IMR-90 (cell line): ENCODE measurements around the gene TIAM2. TPM values are rescaled to one million over a fixed set of nuclear protein-coding genes. Genes with fewer than 3 reads are reported as not detected.
A peak's percentile ranks its signal among the peaks of the same experiment; 100 is the strongest.

Experiments
- ATAC-seq: fragments of 200-7000 bp; cut with Tn5 transposase; 2 replicates; pipeline ENCODE4 v1.9.1; 2020; ENCODE audit warnings: low read depth, mild to moderate bottlenecking, moderate library complexity
- BruUV-seq: library from RNA; stranded (reverse); fragments of 400-500 nt; replicated peaks from 2 replicates; lab custom pipeline; 2021; lab: Mats Ljungman, UMichigan
- CTCF ChIA-PET: fragments of 300-600 bp; formaldehyde crosslinking; extraction: SDS; loops from one replicate; lab custom pipeline; 2021; ENCODE audit warnings: antibody characterized with exemption; lab: Yijun Ruan, JAX
- POLR2A ChIA-PET: fragments of 300-600 bp; sonication (Branson Sonifier 250); formaldehyde crosslinking; loops from one replicate; lab custom pipeline; 2022; ENCODE audit warnings: antibody characterized with exemption; ENCODE audit not compliant: unreplicated experiment; lab: Charles Lee
- DNase-seq: peaks from one replicate; pipeline ENCODE4 v3.0.0; 2013
- H2AFZ ChIP-seq: replicated peaks from 2 replicates; pipeline ENCODE3; 2013; ENCODE audit warnings: low read length, mild to moderate bottlenecking; ENCODE audit not compliant: poor library complexity
- H2AK5ac ChIP-seq: 2 replicates; pipeline ENCODE4 v1.6.1; 2013; ENCODE audit warnings: low read depth, low read length, inconsistent platforms
- H2AK9ac ChIP-seq: replicated peaks from 2 replicates; pipeline ENCODE3; 2013; ENCODE audit warnings: mild to moderate bottlenecking, low read depth, low read length, moderate library complexity; ENCODE audit not compliant: poor library complexity
- H2BK120ac ChIP-seq: 2 replicates; pipeline ENCODE4 v1.6.1; 2013; ENCODE audit warnings: low read depth, low read length, inconsistent platforms
- H2BK15ac ChIP-seq: 3 replicates; pipeline ENCODE4 v1.6.1; 2013; ENCODE audit warnings: low read depth, low read length, inconsistent platforms
- H2BK20ac ChIP-seq: 2 replicates; pipeline ENCODE4 v1.6.1; 2013; ENCODE audit warnings: low read depth, mild to moderate bottlenecking, inconsistent platforms, low read length, moderate library complexity
- H2BK5ac ChIP-seq: 2 replicates; pipeline ENCODE4 v1.6.1; 2013; ENCODE audit warnings: mild to moderate bottlenecking, low read depth, low read length, inconsistent platforms; ENCODE audit not compliant: poor library complexity, severe bottlenecking
- H3K14ac ChIP-seq: replicated peaks from 2 replicates; pipeline ENCODE4 v1.6.1; 2013; ENCODE audit warnings: low read depth, low read length, inconsistent platforms
- H3K18ac ChIP-seq: 2 replicates; pipeline ENCODE4 v1.6.1; 2013; ENCODE audit warnings: low read depth, low read length, control low read depth
- H3K23ac ChIP-seq: 2 replicates; pipeline ENCODE4 v1.6.1; 2013; ENCODE audit warnings: low read depth, low read length, inconsistent platforms
- H3K27ac ChIP-seq: 2 replicates; pipeline ENCODE4 v1.5.1; 2013; ENCODE audit warnings: mild to moderate bottlenecking, control low read depth, low read length; ENCODE audit not compliant: insufficient read depth
- H3K27me3 ChIP-seq: 2 replicates; pipeline ENCODE4 v1.6.1; 2013; ENCODE audit warnings: low read length; ENCODE audit not compliant: control insufficient read depth, insufficient read depth
- H3K36me3 ChIP-seq: 2 replicates; pipeline ENCODE4 v1.6.1; 2013; ENCODE audit warnings: low read length, mixed read lengths; ENCODE audit not compliant: control insufficient read depth, insufficient read depth
- H3K4ac ChIP-seq: 2 replicates; pipeline ENCODE4 v1.6.1; 2013; ENCODE audit warnings: low read depth, low read length, inconsistent platforms
- H3K4me1 ChIP-seq: 2 replicates; pipeline ENCODE4 v1.6.1; 2013; ENCODE audit warnings: low read length, mixed read lengths; ENCODE audit not compliant: control insufficient read depth, insufficient read depth
- H3K4me2 ChIP-seq: 2 replicates; pipeline ENCODE4 v1.6.1; 2013; ENCODE audit warnings: low read depth, mild to moderate bottlenecking, control low read depth, low read length, moderate library complexity
- H3K4me3 ChIP-seq: 2 replicates; pipeline ENCODE4 v1.5.1; 2013; ENCODE audit warnings: low read depth, mild to moderate bottlenecking, control low read depth, low read length, moderate library complexity; ENCODE audit not compliant: insufficient read depth
- H3K56ac ChIP-seq: 2 replicates; pipeline ENCODE4 v1.6.1; 2013; ENCODE audit warnings: low read length, inconsistent platforms; ENCODE audit not compliant: insufficient read depth; ENCODE audit errors: extremely low read depth
- H3K79me1 ChIP-seq, 2 experiments: 2 replicates each; pipeline ENCODE4 v1.6.1; 2013; ENCODE audit warnings: low read length in 2 of 2, inconsistent platforms in 1 of 2, low read depth in 1 of 2
- H3K9ac ChIP-seq: 2 replicates; pipeline ENCODE4 v1.6.1; 2013; ENCODE audit warnings: low read depth, low read length, control low read depth
- H3K9me1 ChIP-seq: 2 replicates; pipeline ENCODE4 v1.6.1; 2013; ENCODE audit warnings: low read length, inconsistent platforms; ENCODE audit not compliant: insufficient read depth
- H3K9me3 ChIP-seq: 2 replicates; pipeline ENCODE4 v1.6.1; 2013; ENCODE audit warnings: low read length; ENCODE audit not compliant: control insufficient read depth, insufficient read depth
- H4K20me1 ChIP-seq: 2 replicates; pipeline ENCODE4 v1.6.1; 2013; ENCODE audit warnings: low read length, inconsistent platforms; ENCODE audit not compliant: insufficient read depth
- H4K5ac ChIP-seq: 2 replicates; pipeline ENCODE4 v1.6.1; 2013; ENCODE audit warnings: mild to moderate bottlenecking, low read depth, low read length, control low read depth
- H4K8ac ChIP-seq, 2 experiments: 2 replicates each; pipeline ENCODE4 v1.6.1; 2013; ENCODE audit warnings: low read depth in 2 of 2, low read length in 2 of 2, control low read depth in 1 of 2, inconsistent platforms in 1 of 2
- H4K91ac ChIP-seq: 2 replicates; pipeline ENCODE4 v1.6.1; 2013; ENCODE audit warnings: low read depth, low read length, inconsistent platforms; ENCODE audit not compliant: insufficient read depth
- CEBPB ChIP-seq: IDR thresholded peaks from 2 replicates; pipeline ENCODE4 v1.6.1; 2012; ENCODE audit warnings: low read depth, low read length, improper control_type of control experiment
- CHD1 ChIP-seq: IDR thresholded peaks from 2 replicates; pipeline ENCODE4 v1.6.1; 2012; ENCODE audit warnings: low read depth, low read length, improper control_type of control experiment
- FOS ChIP-seq: fragments of 150-350 bp; IDR thresholded peaks from 2 replicates; pipeline ENCODE4 v1.6.1; 2016; ENCODE audit warnings: low read depth, low read length
- MAFK ChIP-seq: IDR thresholded peaks from 2 replicates; pipeline ENCODE4 v1.6.1; 2012; ENCODE audit warnings: low read depth, low read length, improper control_type of control experiment
- MAZ ChIP-seq: IDR thresholded peaks from 2 replicates; pipeline ENCODE4 v1.6.1; 2012; ENCODE audit warnings: low read depth, mild to moderate bottlenecking, low read length, improper control_type of control experiment, moderate library complexity, borderline replicate concordance
- NFE2L2 ChIP-seq: fragments of 150-350 bp; IDR thresholded peaks from 2 replicates; pipeline ENCODE4 v1.6.1; 2016; ENCODE audit warnings: low read depth, mild to moderate bottlenecking, low read length
- POLR2A ChIP-seq: IDR thresholded peaks from 2 replicates; pipeline ENCODE4 v1.6.1; 2012; ENCODE audit warnings: mild to moderate bottlenecking, low read depth, low read length
- RAD21 ChIP-seq: IDR thresholded peaks from 2 replicates; pipeline ENCODE4 v1.6.1; 2012; ENCODE audit warnings: low read length, improper control_type of control experiment
- RCOR1 ChIP-seq: IDR thresholded peaks from 2 replicates; pipeline ENCODE4 v1.6.1; 2012; ENCODE audit warnings: mild to moderate bottlenecking, low read length, improper control_type of control experiment; ENCODE audit not compliant: insufficient replicate concordance
- WGBS, 2 experiments: methylation state at CpG; one replicate each; pipeline versions ENCODE4 v1.1.5 to v1.1.7; 2013; ENCODE audit warnings: missing lambda C conversion rate in 2 of 2; ENCODE audit not compliant: insufficient read length in 1 of 2; ENCODE audit errors: extremely low coverage in 2 of 2; 5-methylcytosine and 5-hydroxymethylcytosine counted together
- dilution Hi-C: fragments of 300-500 bp; cut with HindIII; formaldehyde crosslinking; loops from one replicate; pipeline ENCODE4 v1.14.3; 2018; ENCODE audit warnings: low sequenced_read_pairs; ENCODE audit not compliant: unreplicated experiment
- in situ Hi-C: fragments of 300-500 bp; cut with MboI; formaldehyde crosslinking; loops from 3 replicates; pipeline ENCODE4 v1.14.3; 2019; ENCODE audit warnings: low sequenced_read_pairs, inconsistent platforms, mixed read lengths
- intact Hi-C: fragments of 100-400 bp; cut with micrococcal nuclease; formaldehyde crosslinking; loops from 2 replicates; pipeline ENCODE4 v1.10.0; 2022
- polyA plus RNA-seq, 3 experiments: library from polyadenylated mRNA; depleted of rRNA; stranded (reverse); fragments of >200 nt; gene quantifications; 2 replicates each; pipeline ENCODE4 v1.2.3, GENCODE V29; 2012; ENCODE audit warnings: low replicate concordance in 1 of 3
- total RNA-seq: library from RNA; depleted of rRNA; stranded (reverse); fragments of >200 nt; gene quantifications from 2 replicates; pipeline ENCODE4 v1.2.3, GENCODE V29; 2012
- TF ChIP-seq, protein P1 (sequence below): fragments of 150-350 bp; IDR thresholded peaks from 2 replicates; pipeline ENCODE4 v1.6.1; 2016; ENCODE audit warnings: low read depth, mild to moderate bottlenecking, low read length, moderate library complexity, borderline replicate concordance
- TF ChIP-seq, protein P2 (sequence below): fragments of 150-350 bp; IDR thresholded peaks from 2 replicates; pipeline ENCODE4 v1.6.1; 2017; ENCODE audit warnings: mild to moderate bottlenecking, antibody characterized with exemption, low read length, low read depth
- TF ChIP-seq, protein P3 (sequence below): conservative IDR thresholded peaks from 2 replicates; pipeline ENCODE4 v1.5.1; 2012; ENCODE audit warnings: mild to moderate bottlenecking, low read depth, low read length, improper control_type of control experiment

Gene TIAM2
- total and polyA plus RNA-seq, 2 of the 4 experiments (the other 2 are of a cell fraction), result 3.1 to 4.7 TPM

DNA sequence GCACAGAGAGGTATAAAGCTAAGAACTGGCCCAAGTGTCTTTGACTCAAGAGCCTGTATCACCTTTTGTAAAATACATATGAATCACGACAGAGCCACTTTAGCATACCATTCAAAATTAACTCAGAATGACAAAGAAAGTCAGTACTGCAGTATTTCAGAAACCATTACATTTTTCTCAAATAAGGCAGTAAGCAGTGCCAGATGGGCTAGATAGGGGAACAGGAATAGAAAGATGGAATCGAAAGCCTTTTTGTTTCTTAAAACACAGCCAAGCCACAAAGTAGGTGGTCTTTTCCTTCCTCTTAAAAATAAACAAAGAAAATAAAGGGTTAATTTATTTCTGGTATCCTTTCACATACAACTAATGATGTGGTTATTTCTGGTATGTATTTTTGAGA is 279.0 kb downstream of the TIAM2 start:
- Histone ChIP-seq H4K20me1 (0 out of 2 replicates have a peak, but pooled peaks cover 3% of the 10 kb centered on the region), H2AFZ (no peak overlapping the region), H2BK20ac (no peak overlapping the region), H3K4me2 (no peak overlapping the region), H3K27ac (peak overlapping the region; percentile 19; the same call in 1 of the 2 replicates), H3K9me1 (peaks cover 15% of the 10 kb centered on the region), H2AK5ac (no peak overlapping the region), H3K9ac (no peak overlapping the region), H3K9me3 (no peaks in the 10 kb centered on the region), H2BK5ac (no peak overlapping the region), H4K91ac (no peak overlapping the region), H2AK9ac (no peak overlapping the region), H2BK120ac (peak overlapping the region; percentile 23; the same call in 1 of the 2 replicates), H3K23ac (no peak overlapping the region), H3K18ac (no peak overlapping the region), H3K36me3 (no peaks in the 10 kb centered on the region; the same call in 1 of the 2 replicates), H3K4me1 (peaks cover 17% of the 10 kb centered on the region), H3K4ac (peak overlapping the region; percentile 22; the same call in 1 of the 2 replicates), H3K56ac (no peak overlapping the region; the same call in 1 of the 2 replicates), H3K14ac (no peak overlapping the region), H2BK15ac (no peak overlapping the region; the same call in 2 of the 3 replicates), H3K79me1 (peaks cover 16 to 39% of the 10 kb centered on the region in 2 experiments), H3K4me3 (no peak overlapping the region), H4K8ac (no peak overlapping the region), H3K27me3 (no peaks in the 10 kb centered on the region), H4K5ac (no peak overlapping the region)
- ChIA-PET POLR2A (no interaction called here), CTCF (no interaction called here)
- intact Hi-C loops, result no loop called here
- DNase-seq (peak; percentile 35), ATAC-seq (no peak)
- in situ Hi-C loops, result no loop called here
- TF ChIP-seq MAZ (no peak), RAD21 (no peak), CHD1 (no peak), NFE2L2 (no peak), MAFK (no peak), POLR2A (no peak), CEBPB (no peak), RCOR1 (no peak), FOS (no peak)
- TF ChIP-seq, protein P1, sequence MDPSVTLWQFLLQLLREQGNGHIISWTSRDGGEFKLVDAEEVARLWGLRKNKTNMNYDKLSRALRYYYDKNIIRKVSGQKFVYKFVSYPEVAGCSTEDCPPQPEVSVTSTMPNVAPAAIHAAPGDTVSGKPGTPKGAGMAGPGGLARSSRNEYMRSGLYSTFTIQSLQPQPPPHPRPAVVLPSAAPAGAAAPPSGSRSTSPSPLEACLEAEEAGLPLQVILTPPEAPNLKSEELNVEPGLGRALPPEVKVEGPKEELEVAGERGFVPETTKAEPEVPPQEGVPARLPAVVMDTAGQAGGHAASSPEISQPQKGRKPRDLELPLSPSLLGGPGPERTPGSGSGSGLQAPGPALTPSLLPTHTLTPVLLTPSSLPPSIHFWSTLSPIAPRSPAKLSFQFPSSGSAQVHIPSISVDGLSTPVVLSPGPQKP, result no peak
- TF ChIP-seq, protein P2, sequence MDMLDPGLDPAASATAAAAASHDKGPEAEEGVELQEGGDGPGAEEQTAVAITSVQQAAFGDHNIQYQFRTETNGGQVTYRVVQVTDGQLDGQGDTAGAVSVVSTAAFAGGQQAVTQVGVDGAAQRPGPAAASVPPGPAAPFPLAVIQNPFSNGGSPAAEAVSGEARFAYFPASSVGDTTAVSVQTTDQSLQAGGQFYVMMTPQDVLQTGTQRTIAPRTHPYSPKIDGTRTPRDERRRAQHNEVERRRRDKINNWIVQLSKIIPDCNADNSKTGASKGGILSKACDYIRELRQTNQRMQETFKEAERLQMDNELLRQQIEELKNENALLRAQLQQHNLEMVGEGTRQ, result no peak
- TF ChIP-seq, protein P3, sequence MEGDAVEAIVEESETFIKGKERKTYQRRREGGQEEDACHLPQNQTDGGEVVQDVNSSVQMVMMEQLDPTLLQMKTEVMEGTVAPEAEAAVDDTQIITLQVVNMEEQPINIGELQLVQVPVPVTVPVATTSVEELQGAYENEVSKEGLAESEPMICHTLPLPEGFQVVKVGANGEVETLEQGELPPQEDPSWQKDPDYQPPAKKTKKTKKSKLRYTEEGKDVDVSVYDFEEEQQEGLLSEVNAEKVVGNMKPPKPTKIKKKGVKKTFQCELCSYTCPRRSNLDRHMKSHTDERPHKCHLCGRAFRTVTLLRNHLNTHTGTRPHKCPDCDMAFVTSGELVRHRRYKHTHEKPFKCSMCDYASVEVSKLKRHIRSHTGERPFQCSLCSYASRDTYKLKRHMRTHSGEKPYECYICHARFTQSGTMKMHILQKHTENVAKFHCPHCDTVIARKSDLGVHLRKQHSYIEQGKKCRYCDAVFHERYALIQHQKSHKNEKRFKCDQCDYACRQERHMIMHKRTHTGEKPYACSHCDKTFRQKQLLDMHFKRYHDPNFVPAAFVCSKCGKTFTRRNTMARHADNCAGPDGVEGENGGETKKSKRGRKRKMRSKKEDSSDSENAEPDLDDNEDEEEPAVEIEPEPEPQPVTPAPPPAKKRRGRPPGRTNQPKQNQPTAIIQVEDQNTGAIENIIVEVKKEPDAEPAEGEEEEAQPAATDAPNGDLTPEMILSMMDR, result no peak
- BruUV-seq, result no TSS peak
- no CpG with 5 or more reads among the region's 2 CpGs for WGBS, 2 experiments
- dilution Hi-C loops, result no loop called here
